KG1 (cell line): Measurements from ENCODE around the gene KRT36.

Experiments
- DNase-seq: peaks from one replicate; lab custom pipeline; 2025; lab: John Stamatoyannopoulos, UW

Gene KRT36

GRCh38 chr17:41439375-41439774 lies 50.3 kb downstream of the KRT36 start:
- no peak for DNase-seq

DNA sequence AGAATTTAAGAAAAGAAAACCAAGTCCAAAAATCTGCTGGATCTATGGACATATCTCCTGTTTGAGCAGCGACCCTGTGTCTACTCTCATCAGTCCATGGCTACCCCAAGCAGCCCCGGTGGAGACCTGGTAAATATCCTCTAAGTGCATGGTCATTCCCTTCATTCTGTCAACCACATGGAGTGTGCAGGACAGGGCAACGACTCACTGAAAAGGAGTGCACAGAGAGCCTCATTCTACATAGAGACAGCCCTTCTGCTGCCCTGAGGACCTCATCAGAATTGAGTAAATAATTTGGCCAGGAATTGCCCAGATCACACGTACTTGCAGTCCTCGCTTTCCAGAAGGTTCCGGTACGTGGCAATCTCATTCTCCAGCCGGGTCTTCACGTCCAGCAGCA lies 51.9 kb downstream of the KRT36 start:
- no peak for DNase-seq

DNA sequence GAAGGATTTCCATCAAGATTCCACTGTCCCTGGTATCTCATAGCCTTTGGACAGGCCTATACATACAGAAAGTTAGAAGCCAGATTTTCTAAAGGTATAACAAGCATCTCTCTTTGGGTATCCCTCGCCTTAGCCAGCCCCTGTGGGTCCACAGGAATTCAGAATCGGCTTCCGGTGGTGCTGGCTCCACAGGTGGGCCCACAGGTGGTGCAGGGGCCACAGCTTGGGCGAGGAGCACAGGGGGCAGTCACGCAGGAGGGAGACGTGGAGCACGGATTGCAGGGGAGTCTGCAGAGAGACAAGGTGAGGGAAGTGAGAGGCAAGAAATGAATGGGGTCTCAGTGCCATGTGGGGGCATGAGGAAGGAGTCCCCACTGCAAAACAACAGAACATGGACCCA lies 52.5 kb downstream of the KRT36 start:
- DNase-seq, result no peak
